ENCODE data around the gene EFTUD2.
"Not testable (repeated sequence)": the region's sequence is repeated elsewhere in the genome, so short reads cannot be mapped to it uniquely, and the experiment has no call there.

EFTUD2 gene

GRCh38 chr17:44812263-44812662 lies 87.0 kb downstream of the EFTUD2 start:
- Histone ChIP-seq H3K27ac (ENCODE audit: poor library complexity, severe bottlenecking) (peak overlapping the region; percentile 75), H3K4me3 (ENCODE audit: severe bottlenecking) (no peak overlapping the region)
- DNase-seq (ENCODE audit: low spot score): no peak

GRCh38 chr17:44808656-44809388 lies 90.4 kb downstream of the EFTUD2 start:
- H3K36me3 ChIP-seq (ENCODE audit: low read depth): peaks cover 36% of the 10 kb centered on the region
- H3K27me3 ChIP-seq (ENCODE audit: insufficient read depth, poor library complexity, severe bottlenecking); H3K27ac ChIP-seq (ENCODE audit: poor library complexity, severe bottlenecking); ATAC-seq (ENCODE audit: low read depth); H3K9me3 ChIP-seq (ENCODE audit: severe bottlenecking); H3K4me1 ChIP-seq (ENCODE audit: insufficient read depth, poor library complexity, severe bottlenecking); DNase-seq (ENCODE audit: low spot score); H3K4me3 ChIP-seq (ENCODE audit: severe bottlenecking): not testable (repeated sequence)

More at GRCh38 chr17:44812263-44812662, 87.0 kb downstream of the EFTUD2 start:
- peaks cover 6% of the 10 kb centered on the region for H3K36me3 ChIP-seq (ENCODE audit: low read depth)
- H3K27me3 ChIP-seq (ENCODE audit: insufficient read depth, poor library complexity, severe bottlenecking): no peaks in the 10 kb centered on the region
- TF ChIP-seq CTCF (IDR thresholded peaks at IDR 0.05; ENCODE audit: poor library complexity, severe bottlenecking): no peak
- no peaks in the 10 kb centered on the region for H3K9me3 ChIP-seq (ENCODE audit: severe bottlenecking)
- no peak for ATAC-seq (ENCODE audit: low read depth)
- H3K4me1 ChIP-seq (ENCODE audit: insufficient read depth, poor library complexity, severe bottlenecking): peaks cover 7% of the 10 kb centered on the region

GRCh38 chr17:44808156-44808555 lies 91.1 kb downstream of the EFTUD2 start:
- no peaks in the 10 kb centered on the region for H3K27me3 ChIP-seq (ENCODE audit: insufficient read depth, poor library complexity, severe bottlenecking)
- no peak for TF ChIP-seq CTCF (IDR thresholded peaks at IDR 0.05; ENCODE audit: poor library complexity, severe bottlenecking)
- no peak overlapping the region for H3K27ac ChIP-seq (ENCODE audit: poor library complexity, severe bottlenecking)
- peaks cover 43% of the 10 kb centered on the region for H3K36me3 ChIP-seq (ENCODE audit: low read depth)
- H3K4me1 ChIP-seq (ENCODE audit: insufficient read depth, poor library complexity, severe bottlenecking): no peaks in the 10 kb centered on the region
- ATAC-seq (ENCODE audit: low read depth) (no peak), DNase-seq (ENCODE audit: low spot score) (no peak)
- H3K4me3 ChIP-seq (ENCODE audit: severe bottlenecking): no peak overlapping the region
- H3K9me3 ChIP-seq (ENCODE audit: severe bottlenecking): no peaks in the 10 kb centered on the region

GRCh38 chr17:44807817-44808155 lies 91.5 kb downstream of the EFTUD2 start:
- H3K36me3 ChIP-seq (ENCODE audit: low read depth): peaks cover 46% of the 10 kb centered on the region
- no peak for TF ChIP-seq CTCF (IDR thresholded peaks at IDR 0.05; ENCODE audit: poor library complexity, severe bottlenecking)

GRCh38 chr17:44807093-44807816 lies 92.0 kb downstream of the EFTUD2 start:
- H3K9me3 ChIP-seq (ENCODE audit: severe bottlenecking): no peaks in the 10 kb centered on the region
- H3K27me3 ChIP-seq (ENCODE audit: insufficient read depth, poor library complexity, severe bottlenecking): no peaks in the 10 kb centered on the region
- TF ChIP-seq CTCF (IDR thresholded peaks at IDR 0.05; ENCODE audit: poor library complexity, severe bottlenecking): no peak
- no peak overlapping the region for H3K27ac ChIP-seq (ENCODE audit: poor library complexity, severe bottlenecking)
- H3K36me3 ChIP-seq (ENCODE audit: low read depth): peaks cover 52% of the 10 kb centered on the region
- no peak for ATAC-seq (ENCODE audit: low read depth)
- H3K4me1 ChIP-seq (ENCODE audit: insufficient read depth, poor library complexity, severe bottlenecking): no peaks in the 10 kb centered on the region
- no peak overlapping the region for H3K4me3 ChIP-seq (ENCODE audit: severe bottlenecking)
- DNase-seq (ENCODE audit: low spot score): no peak

More at GRCh38 chr17:44807817-44808155, 91.5 kb downstream of the EFTUD2 start:
- Histone ChIP-seq H3K27ac (ENCODE audit: poor library complexity, severe bottlenecking) (no peak overlapping the region), H3K27me3 (ENCODE audit: insufficient read depth, poor library complexity, severe bottlenecking) (no peaks in the 10 kb centered on the region), H3K4me1 (ENCODE audit: insufficient read depth, poor library complexity, severe bottlenecking) (no peaks in the 10 kb centered on the region), H3K9me3 (ENCODE audit: severe bottlenecking) (no peaks in the 10 kb centered on the region), H3K4me3 (ENCODE audit: severe bottlenecking) (no peak overlapping the region)
- DNase-seq (ENCODE audit: low spot score) (no peak), ATAC-seq (ENCODE audit: low read depth) (no peak)

Measured in RWPE2 (cell line).